Tibial nerve (tissue), 4 donors: Measurements from ENCODE around the gene EPC2.

Source experiments
- EP300 ChIP-seq, 2 donors: sonication (generic); formaldehyde crosslinking; IDR thresholded peaks; one replicate each; pipeline ENCODE4 v1.6.1; 2017; ENCODE audit warnings: antibody characterized with exemption in 2 of 2, mild to moderate bottlenecking in 1 of 2
- POLR2A ChIP-seq, 2 donors: fragments of 450-650 bp; IDR thresholded peaks; one replicate each; pipeline ENCODE4 v1.6.1; 2017; ENCODE audit warnings: antibody characterized with exemption in 2 of 2, mild to moderate bottlenecking in 2 of 2, moderate library complexity in 2 of 2
- TF ChIP-seq, protein P1 (sequence below), 5 experiments: fragments of 200-600 bp in 3 of 5; fragments of 450-650 bp in 2 of 5; sonication (generic) in 3 of 5; IDR thresholded peaks; one replicate each; pipeline ENCODE4 v1.5.1; 2016 to 2019; ENCODE audit warnings: antibody characterized with exemption in 5 of 5, mild to moderate bottlenecking in 3 of 5, moderate library complexity in 2 of 5

- TF ChIP-seq, protein P1, sequence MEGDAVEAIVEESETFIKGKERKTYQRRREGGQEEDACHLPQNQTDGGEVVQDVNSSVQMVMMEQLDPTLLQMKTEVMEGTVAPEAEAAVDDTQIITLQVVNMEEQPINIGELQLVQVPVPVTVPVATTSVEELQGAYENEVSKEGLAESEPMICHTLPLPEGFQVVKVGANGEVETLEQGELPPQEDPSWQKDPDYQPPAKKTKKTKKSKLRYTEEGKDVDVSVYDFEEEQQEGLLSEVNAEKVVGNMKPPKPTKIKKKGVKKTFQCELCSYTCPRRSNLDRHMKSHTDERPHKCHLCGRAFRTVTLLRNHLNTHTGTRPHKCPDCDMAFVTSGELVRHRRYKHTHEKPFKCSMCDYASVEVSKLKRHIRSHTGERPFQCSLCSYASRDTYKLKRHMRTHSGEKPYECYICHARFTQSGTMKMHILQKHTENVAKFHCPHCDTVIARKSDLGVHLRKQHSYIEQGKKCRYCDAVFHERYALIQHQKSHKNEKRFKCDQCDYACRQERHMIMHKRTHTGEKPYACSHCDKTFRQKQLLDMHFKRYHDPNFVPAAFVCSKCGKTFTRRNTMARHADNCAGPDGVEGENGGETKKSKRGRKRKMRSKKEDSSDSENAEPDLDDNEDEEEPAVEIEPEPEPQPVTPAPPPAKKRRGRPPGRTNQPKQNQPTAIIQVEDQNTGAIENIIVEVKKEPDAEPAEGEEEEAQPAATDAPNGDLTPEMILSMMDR (IDR thresholded peaks at IDR 0.05) = no peak
- TF ChIP-seq POLR2A (IDR thresholded peaks at IDR 0.05) = no peak
- no peak for TF ChIP-seq EP300 (IDR thresholded peaks at IDR 0.05)
Measured at GRCh38 chr2:148687543-148687942, 43.0 kb downstream of the EPC2 start.
